Caco-2 (cell line): ENCODE measurements around the gene COA5. TPM values are rescaled to one million over a fixed set of nuclear protein-coding genes. Genes with fewer than 3 reads are reported as not detected.

Source experiments
- BruUV-seq: library from RNA; stranded (reverse); fragments of 400-500 nt; replicated peaks from 2 replicates; lab custom pipeline; 2021; lab: Mats Ljungman, UMichigan
- CTCF ChIA-PET: fragments of 300-600 bp; sonication (Branson Sonifier 250); formaldehyde crosslinking; loops from one replicate; lab custom pipeline; 2022; ENCODE audit warnings: antibody characterized with exemption; lab: Charles Lee
- POLR2A ChIA-PET: fragments of 300-600 bp; sonication (Branson Sonifier 250); formaldehyde crosslinking; loops from one replicate; lab custom pipeline; 2022; ENCODE audit warnings: antibody characterized with exemption; lab: Charles Lee
- DNase-seq, 2 experiments: peaks; one replicate each; pipeline versions ENCODE4 v3.0.0 to v3.0.0-alpha.2; 2020 to 2022
- H3K27me3 ChIP-seq: replicated peaks from 2 replicates; pipeline ENCODE4 v1.6.0; 2011; ENCODE audit warnings: low read length; ENCODE audit not compliant: control insufficient read depth, insufficient read depth
- H3K36me3 ChIP-seq: 2 replicates; pipeline ENCODE4 v1.5.1; 2011; ENCODE audit warnings: low read length; ENCODE audit not compliant: control insufficient read depth, insufficient read depth
- H3K4me1 ChIP-seq: fragments of 250-450 bp; sonication (Bioruptor Pico); 2 replicates; pipeline ENCODE4 v1.5.1; 2020; ENCODE audit warnings: mild to moderate bottlenecking
- H3K4me3 ChIP-seq: 2 replicates; pipeline ENCODE4 v1.5.1; 2011; ENCODE audit warnings: low read depth, mild to moderate bottlenecking, control low read depth, low read length
- H3K9me3 ChIP-seq: fragments of 250-450 bp; sonication (Bioruptor Pico); 2 replicates; pipeline ENCODE4 v1.5.1; 2020; ENCODE audit warnings: mild to moderate bottlenecking, moderate library complexity
- H3K27ac Mint-ChIP-seq: one replicate; pipeline ENCODE4 v1.8.0; 2022; ENCODE audit warnings: mixed read lengths; ENCODE audit not compliant: unreplicated experiment
- H3K27me3 Mint-ChIP-seq: one replicate; pipeline ENCODE4 v1.8.0; 2022; ENCODE audit warnings: mixed read lengths; ENCODE audit not compliant: insufficient read depth, unreplicated experiment
- H3K36me3 Mint-ChIP-seq: one replicate; pipeline ENCODE4 v1.8.0; 2022; ENCODE audit warnings: mild to moderate bottlenecking, mixed read lengths; ENCODE audit not compliant: insufficient read depth, unreplicated experiment
- H3K4me1 Mint-ChIP-seq: one replicate; pipeline ENCODE4 v1.8.0; 2022; ENCODE audit warnings: low read depth, mixed read lengths; ENCODE audit not compliant: unreplicated experiment
- H3K4me3 Mint-ChIP-seq: one replicate; pipeline ENCODE4 v1.8.0; 2022; ENCODE audit warnings: mild to moderate bottlenecking, moderate library complexity, mixed read lengths; ENCODE audit not compliant: unreplicated experiment
- H3K9me3 Mint-ChIP-seq: one replicate; pipeline ENCODE4 v1.8.0; 2022; ENCODE audit warnings: mixed read lengths; ENCODE audit not compliant: unreplicated experiment
- intact Hi-C: fragments of 100-400 bp; cut with micrococcal nuclease; formaldehyde crosslinking; loops from one replicate; pipeline ENCODE4 v1.10.0; 2022; ENCODE audit not compliant: unreplicated experiment
- total RNA-seq: library from RNA; stranded (reverse); gene quantifications from 2 replicates; pipeline ENCODE4 v1.2.3, GENCODE V29; 2022
- TF ChIP-seq, protein P1 (sequence below), 2 experiments: fragments of 200-600 bp in 1 of 2; IDR thresholded peaks; 1 replicate in 1 of 2; 2 replicates in 1 of 2; pipeline versions ENCODE4 v1.5.1 to v1.8.0; 2011 to 2022; ENCODE audit warnings: antibody characterized with exemption in 1 of 2, control low read depth in 1 of 2, inconsistent platforms in 1 of 2, low read depth in 1 of 2, low read length in 1 of 2, mild to moderate bottlenecking in 1 of 2, moderate library complexity in 1 of 2; ENCODE audit not compliant: insufficient read depth in 1 of 2, severe bottlenecking in 1 of 2, unreplicated experiment in 1 of 2

COA5 gene
- total RNA-seq, 1 experiment from 2014 or later = 35.7 TPM

DNA sequence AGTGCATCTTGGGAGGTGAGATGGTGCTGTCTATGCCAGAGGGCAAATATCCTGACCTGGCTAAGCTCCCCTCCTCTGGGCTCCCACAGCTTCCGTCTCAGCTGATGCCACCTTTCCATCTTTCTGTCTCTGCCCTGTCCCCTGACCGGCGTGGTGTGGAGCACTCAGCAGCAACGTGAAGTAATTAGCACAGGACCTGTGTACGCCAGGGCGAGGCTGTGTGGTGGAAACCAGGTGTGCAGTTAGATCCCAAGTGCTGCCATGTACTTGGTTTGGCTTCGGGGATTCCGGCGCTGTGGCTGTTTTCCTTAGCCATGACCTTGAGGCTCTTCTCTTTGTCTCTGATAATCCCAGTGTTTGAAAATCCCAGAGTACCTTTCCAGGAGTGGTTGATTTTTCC lies 36.5 kb downstream of the COA5 start:
- TF ChIP-seq, protein P1, sequence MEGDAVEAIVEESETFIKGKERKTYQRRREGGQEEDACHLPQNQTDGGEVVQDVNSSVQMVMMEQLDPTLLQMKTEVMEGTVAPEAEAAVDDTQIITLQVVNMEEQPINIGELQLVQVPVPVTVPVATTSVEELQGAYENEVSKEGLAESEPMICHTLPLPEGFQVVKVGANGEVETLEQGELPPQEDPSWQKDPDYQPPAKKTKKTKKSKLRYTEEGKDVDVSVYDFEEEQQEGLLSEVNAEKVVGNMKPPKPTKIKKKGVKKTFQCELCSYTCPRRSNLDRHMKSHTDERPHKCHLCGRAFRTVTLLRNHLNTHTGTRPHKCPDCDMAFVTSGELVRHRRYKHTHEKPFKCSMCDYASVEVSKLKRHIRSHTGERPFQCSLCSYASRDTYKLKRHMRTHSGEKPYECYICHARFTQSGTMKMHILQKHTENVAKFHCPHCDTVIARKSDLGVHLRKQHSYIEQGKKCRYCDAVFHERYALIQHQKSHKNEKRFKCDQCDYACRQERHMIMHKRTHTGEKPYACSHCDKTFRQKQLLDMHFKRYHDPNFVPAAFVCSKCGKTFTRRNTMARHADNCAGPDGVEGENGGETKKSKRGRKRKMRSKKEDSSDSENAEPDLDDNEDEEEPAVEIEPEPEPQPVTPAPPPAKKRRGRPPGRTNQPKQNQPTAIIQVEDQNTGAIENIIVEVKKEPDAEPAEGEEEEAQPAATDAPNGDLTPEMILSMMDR (IDR thresholded peaks at IDR 0.05; ENCODE audit: insufficient read depth in 1 of 2, low read depth in 1 of 2, low read length in 1 of 2, severe bottlenecking in 1 of 2, unreplicated experiment in 1 of 2) = no peak
- no peaks in the 10 kb centered on the region for H3K4me1 Mint-ChIP-seq
- no peak for DNase-seq
- no TSS peak for BruUV-seq
- intact Hi-C loops = no loop called here
- H3K4me3 ChIP-seq = no peak overlapping the region
- H3K9me3 ChIP-seq = no peaks in the 10 kb centered on the region
- no peak overlapping the region for H3K4me3 Mint-ChIP-seq
- no peaks in the 10 kb centered on the region for H3K27me3 Mint-ChIP-seq
- no peaks in the 10 kb centered on the region for H3K4me1 ChIP-seq
- CTCF ChIA-PET = no interaction called here
- H3K27ac Mint-ChIP-seq = no peak overlapping the region
- POLR2A ChIA-PET = no interaction called here
- H3K36me3 ChIP-seq = no peaks in the 10 kb centered on the region
- H3K27me3 ChIP-seq = no peaks in the 10 kb centered on the region
- peaks cover 19% of the 10 kb centered on the region for H3K36me3 Mint-ChIP-seq
- H3K9me3 Mint-ChIP-seq = no peaks in the 10 kb centered on the region

DNA sequence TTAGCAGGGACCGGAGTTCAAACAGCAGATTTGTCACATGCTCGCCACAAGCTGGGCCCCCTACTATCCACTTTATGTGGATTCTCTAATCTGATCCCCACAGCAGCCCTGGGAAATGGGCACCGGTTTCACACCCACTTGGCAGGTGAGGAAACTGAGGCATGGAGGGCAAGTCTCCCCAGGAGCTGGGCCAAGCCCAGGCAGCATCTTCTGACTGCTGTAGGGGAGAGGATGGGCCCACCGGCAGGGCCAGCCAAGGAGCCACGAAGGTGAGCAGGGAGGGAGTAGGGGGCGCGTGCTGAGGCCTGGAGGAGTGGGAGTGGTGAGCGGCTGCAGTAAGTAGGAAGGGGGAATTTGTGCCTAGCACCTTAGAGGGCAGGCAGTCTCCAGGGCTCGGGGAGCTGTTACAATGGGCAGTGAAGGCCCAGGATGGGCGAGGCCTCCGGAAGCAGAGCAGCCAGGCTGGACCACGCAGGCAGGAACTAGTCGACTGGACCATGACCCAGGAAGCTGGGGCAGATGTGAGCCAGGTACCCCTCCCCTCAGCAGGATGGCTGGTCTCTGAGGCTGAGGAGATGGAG lies 37.1 kb downstream of the COA5 start:
- CTCF ChIA-PET = no interaction called here
- no peak overlapping the region for H3K4me3 Mint-ChIP-seq
- intact Hi-C loops = no loop called here

DNA sequence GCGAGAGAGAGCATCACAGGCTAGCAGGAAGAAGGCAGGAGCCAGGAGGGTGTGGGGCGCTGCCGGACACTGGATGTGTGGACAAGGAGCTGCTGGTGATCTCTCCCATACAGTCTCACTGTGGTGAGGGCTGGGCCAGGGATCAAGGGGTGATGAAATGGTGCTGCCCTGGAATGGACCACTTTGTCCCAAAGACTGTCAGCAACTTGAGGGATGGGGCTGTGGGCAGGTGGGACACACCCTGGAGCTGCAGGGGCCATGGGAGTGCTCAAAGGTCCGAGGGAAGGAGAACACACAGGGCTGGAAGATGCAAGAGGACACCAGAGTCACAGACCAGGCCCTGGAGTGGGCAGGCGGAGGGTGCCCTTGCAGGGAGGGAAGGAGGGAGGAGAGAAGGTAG lies 38.0 kb downstream of the COA5 start:
- Mint-ChIP-seq H3K4me1 (no peaks in the 10 kb centered on the region), H3K27me3 (no peaks in the 10 kb centered on the region), H3K4me3 (no peak overlapping the region), H3K9me3 (no peaks in the 10 kb centered on the region), H3K27ac (no peak overlapping the region), H3K36me3 (peaks cover 19% of the 10 kb centered on the region)
- BruUV-seq = no TSS peak
- H3K4me3 ChIP-seq = no peak overlapping the region
- H3K9me3 ChIP-seq = no peaks in the 10 kb centered on the region
- no peaks in the 10 kb centered on the region for H3K27me3 ChIP-seq
- TF ChIP-seq, protein P1 (IDR thresholded peaks at IDR 0.05; ENCODE audit: insufficient read depth in 1 of 2, low read depth in 1 of 2, low read length in 1 of 2, severe bottlenecking in 1 of 2, unreplicated experiment in 1 of 2) = no peak
- H3K36me3 ChIP-seq = no peaks in the 10 kb centered on the region; the same call in 1 of the 2 replicates
- ChIA-PET POLR2A (no interaction called here), CTCF (no interaction called here)
- DNase-seq = no peak
- H3K4me1 ChIP-seq = no peaks in the 10 kb centered on the region
- intact Hi-C loops = no loop called here

More for the DNA sequence above, 37.1 kb downstream of the COA5 start:
- BruUV-seq = no TSS peak
- peaks cover 19% of the 10 kb centered on the region for H3K36me3 Mint-ChIP-seq
- POLR2A ChIA-PET = no interaction called here
- Histone ChIP-seq H3K27me3 (no peaks in the 10 kb centered on the region), H3K4me3 (no peak overlapping the region), H3K9me3 (no peaks in the 10 kb centered on the region), H3K36me3 (no peaks in the 10 kb centered on the region), H3K4me1 (no peaks in the 10 kb centered on the region)
- TF ChIP-seq, protein P1 (IDR thresholded peaks at IDR 0.05; ENCODE audit: insufficient read depth in 1 of 2, low read depth in 1 of 2, low read length in 1 of 2, severe bottlenecking in 1 of 2, unreplicated experiment in 1 of 2) = no peak
- no peaks in the 10 kb centered on the region for H3K9me3 Mint-ChIP-seq
- no peak overlapping the region for H3K27ac Mint-ChIP-seq
- H3K27me3 Mint-ChIP-seq = no peaks in the 10 kb centered on the region
- DNase-seq = peak in 1 of 2 experiments; percentile 29
- no peaks in the 10 kb centered on the region for H3K4me1 Mint-ChIP-seq
